Ovary (tissue), 3 donors: ENCODE measurements around the gene KCNQ4.

ENCODE experiments used
- CTCF ChIP-seq, 3 donors: fragments of 450-650 bp in 2 of 3; fragments of 200-600 bp in 1 of 3; IDR thresholded peaks; one replicate each; pipeline versions ENCODE4 v1.5.1 to v1.8.0; 2016 to 2022; ENCODE audit warnings: antibody characterized with exemption in 3 of 3, mild to moderate bottlenecking in 1 of 3
- EP300 ChIP-seq: sonication (generic); formaldehyde crosslinking; IDR thresholded peaks from one replicate; pipeline ENCODE4 v1.6.1; 2017; ENCODE audit warnings: antibody characterized with exemption
- donor health status: DM: no; HTN: no; CAD: no.

- TF ChIP-seq CTCF (IDR thresholded peaks at IDR 0.05) (no peak), EP300 (no peak)
Measured at GRCh38 chr1:40745176-40745575, 38.4 kb upstream of the KCNQ4 start.
